H9 (cell line): Measurements from ENCODE around the gene CCDC102A. TPM values are rescaled to one million over a fixed set of nuclear protein-coding genes. Genes with fewer than 3 reads are reported as not detected.
A peak's percentile ranks its signal among the peaks of the same experiment; 100 is the strongest.

Source experiments
- DNase-seq: peaks from one replicate; pipeline ENCODE4 v3.0.0-alpha.2; 2017
- H2AFZ ChIP-seq: one replicate; pipeline ENCODE4 v1.6.1; 2013; ENCODE audit warnings: mild to moderate bottlenecking, low read length, control low read depth, moderate library complexity
- H2AK5ac ChIP-seq: 2 replicates; pipeline ENCODE4 v1.6.1; 2013; ENCODE audit warnings: low read length, control low read depth, mixed read lengths; ENCODE audit not compliant: insufficient read length
- H2BK120ac ChIP-seq: one replicate; pipeline ENCODE4 v1.6.1; 2013; ENCODE audit warnings: low read depth, mild to moderate bottlenecking, low read length, control low read depth, inconsistent platforms; ENCODE audit not compliant: poor library complexity, severe bottlenecking
- H2BK12ac ChIP-seq: 2 replicates; pipeline ENCODE4 v1.6.1; 2013; ENCODE audit warnings: low read length, control low read depth, mixed read lengths, low read depth; ENCODE audit not compliant: insufficient read length
- H2BK15ac ChIP-seq: 2 replicates; pipeline ENCODE4 v1.6.1; 2013; ENCODE audit warnings: low read depth, low read length, control low read depth
- H2BK20ac ChIP-seq: one replicate; pipeline ENCODE4 v1.6.1; 2013; ENCODE audit warnings: low read depth, mild to moderate bottlenecking, low read length, control low read depth, inconsistent platforms; ENCODE audit not compliant: poor library complexity, severe bottlenecking
- H2BK5ac ChIP-seq: 2 replicates; pipeline ENCODE4 v1.6.1; 2013; ENCODE audit warnings: low read length, control low read depth, mixed read lengths; ENCODE audit not compliant: insufficient read length
- H3K14ac ChIP-seq: 2 replicates; pipeline ENCODE4 v1.6.1; 2013; ENCODE audit warnings: low read length, control low read depth; ENCODE audit not compliant: insufficient read depth
- H3K18ac ChIP-seq: 2 replicates; pipeline ENCODE4 v1.6.1; 2013; ENCODE audit warnings: low read depth, mild to moderate bottlenecking, mixed read lengths, low read length, control low read depth; ENCODE audit not compliant: insufficient read length
- H3K23ac ChIP-seq: 2 replicates; pipeline ENCODE4 v1.6.1; 2013; ENCODE audit warnings: low read length, control low read depth, mixed read lengths, low read depth; ENCODE audit not compliant: insufficient read length
- H3K23me2 ChIP-seq: 2 replicates; pipeline ENCODE4 v1.6.1; 2013; ENCODE audit warnings: low read depth, mild to moderate bottlenecking, mixed read lengths, low read length, control low read depth; ENCODE audit not compliant: insufficient read length, poor library complexity, severe bottlenecking
- H3K27ac ChIP-seq: 2 replicates; pipeline ENCODE4 v1.5.1; 2013; ENCODE audit warnings: low read length, control low read depth, mixed read lengths, low read depth; ENCODE audit not compliant: insufficient read length
- H3K27me3 ChIP-seq: 2 replicates; pipeline ENCODE4 v1.6.1; 2013; ENCODE audit warnings: low read length, control low read depth, inconsistent platforms; ENCODE audit not compliant: insufficient read depth
- H3K4ac ChIP-seq: 2 replicates; pipeline ENCODE4 v1.6.1; 2013; ENCODE audit warnings: low read depth, mild to moderate bottlenecking, control low read depth, inconsistent platforms, low read length, moderate library complexity
- H3K4me1 ChIP-seq: 2 replicates; pipeline ENCODE4 v1.6.1; 2013; ENCODE audit warnings: low read length, control low read depth, inconsistent platforms; ENCODE audit not compliant: insufficient read depth
- H3K4me2 ChIP-seq: 2 replicates; pipeline ENCODE4 v1.6.1; 2013; ENCODE audit warnings: low read length, control low read depth, mixed read lengths; ENCODE audit not compliant: insufficient read length, insufficient read depth
- H3K56ac ChIP-seq: 2 replicates; pipeline ENCODE4 v1.6.1; 2013; ENCODE audit warnings: low read depth, mild to moderate bottlenecking, mixed read lengths, low read length, control low read depth; ENCODE audit not compliant: insufficient read length
- H3K79me1 ChIP-seq: 2 replicates; pipeline ENCODE4 v1.6.1; 2013; ENCODE audit warnings: low read depth, mild to moderate bottlenecking, moderate library complexity, low read length, control low read depth, inconsistent platforms; ENCODE audit not compliant: insufficient read depth, poor library complexity, severe bottlenecking
- H3K79me2 ChIP-seq: 2 replicates; pipeline ENCODE4 v1.6.1; 2013; ENCODE audit warnings: low read length, control low read depth, inconsistent platforms; ENCODE audit not compliant: insufficient read depth
- H3K9ac ChIP-seq: 2 replicates; pipeline ENCODE4 v1.6.1; 2013; ENCODE audit warnings: low read length, control low read depth, mixed read lengths; ENCODE audit not compliant: insufficient read length; ENCODE audit errors: extremely low read depth
- H3K9me3 ChIP-seq: one replicate; pipeline ENCODE4 v1.6.1; 2013; ENCODE audit warnings: low read depth, low read length, inconsistent platforms; ENCODE audit not compliant: control insufficient read depth
- H3T11ph ChIP-seq: one replicate; pipeline ENCODE4 v1.6.1; 2013; ENCODE audit warnings: mild to moderate bottlenecking, low read length, control low read depth, inconsistent platforms
- H4K20me1 ChIP-seq: one replicate; pipeline ENCODE4 v1.6.1; 2013; ENCODE audit not compliant: control insufficient read depth, insufficient read length, insufficient read depth
- H4K5ac ChIP-seq: 2 replicates; pipeline ENCODE4 v1.6.1; 2013; ENCODE audit warnings: low read depth, mild to moderate bottlenecking, mixed read lengths, low read length, control low read depth; ENCODE audit not compliant: insufficient read length
- H4K8ac ChIP-seq: replicated peaks from 2 replicates; pipeline ENCODE4 v1.6.1; 2013; ENCODE audit warnings: low read length, control low read depth, mixed read lengths, low read depth; ENCODE audit not compliant: insufficient read length
- H4K91ac ChIP-seq: 2 replicates; pipeline ENCODE4 v1.6.1; 2013; ENCODE audit warnings: low read depth, mild to moderate bottlenecking, moderate library complexity, mixed read lengths, low read length, control low read depth; ENCODE audit not compliant: insufficient read length
- H3K27ac Mint-ChIP-seq, 3 experiments: 2 replicates in 2 of 3; 3 replicates in 1 of 3; pipeline ENCODE4 v1.8.0; 2020 to 2021; ENCODE audit warnings: mixed read lengths in 3 of 3, mild to moderate bottlenecking in 1 of 3, moderate library complexity in 1 of 3
- H3K27me3 Mint-ChIP-seq: 2 replicates; pipeline ENCODE4 v1.8.0; 2021; ENCODE audit warnings: low read depth, mild to moderate bottlenecking, moderate library complexity, mixed read lengths
- H3K36me3 Mint-ChIP-seq, 3 experiments: 2 replicates in 2 of 3; 3 replicates in 1 of 3; pipeline ENCODE4 v1.8.0; 2020 to 2021; ENCODE audit warnings: low read depth in 3 of 3, mixed read lengths in 3 of 3; ENCODE audit not compliant: insufficient read depth in 1 of 3
- H3K4me1 Mint-ChIP-seq, 2 experiments: 2 replicates each; pipeline ENCODE4 v1.8.0; 2020; ENCODE audit warnings: mixed read lengths in 2 of 2
- H3K4me3 Mint-ChIP-seq, 2 experiments: 2 replicates in 1 of 2; 3 replicates in 1 of 2; pipeline ENCODE4 v1.8.0; 2020 to 2021; ENCODE audit warnings: mild to moderate bottlenecking in 2 of 2, mixed read lengths in 2 of 2, moderate library complexity in 1 of 2
- H3K9me3 Mint-ChIP-seq, 2 experiments: 2 replicates in 1 of 2; 3 replicates in 1 of 2; pipeline ENCODE4 v1.8.0; 2020; ENCODE audit warnings: mild to moderate bottlenecking in 2 of 2, mixed read lengths in 2 of 2, moderate library complexity in 1 of 2
- CTCF ChIP-seq: fragments of 200-600 bp; sonication (generic); conservative IDR thresholded peaks from 3 replicates; pipeline ENCODE4 v1.8.0; 2021; ENCODE audit warnings: antibody characterized with exemption, mild to moderate bottlenecking
- WGBS: extraction: QIAGEN DNeasy Blood & Tissue Kit; methylation state at CpG from one replicate; pipeline ENCODE4 v1.1.7; 2013; ENCODE audit warnings: missing lambda C conversion rate, low lambda C conversion rate, mixed read lengths; ENCODE audit not compliant: insufficient read length; ENCODE audit errors: extremely low coverage; 5-methylcytosine and 5-hydroxymethylcytosine counted together
- total RNA-seq: library from RNA; stranded (reverse); gene quantifications from 2 replicates; pipeline ENCODE4 v1.2.1, GENCODE V29; 2021

Gene CCDC102A
- total RNA-seq, 1 experiment from 2014 or later, result 8.2 TPM

- Histone ChIP-seq H3K4me1 (peaks cover 5% of the 10 kb centered on the region; the same call in 1 of the 2 replicates), H3K27me3 (no peaks in the 10 kb centered on the region; the same call in 1 of the 2 replicates), H2AK5ac (no peak overlapping the region), H3K4ac (no peak overlapping the region), H2BK12ac (no peak overlapping the region), H4K8ac (no peak overlapping the region), H3K18ac (peak overlapping the region; percentile 14), H2BK120ac (no peak overlapping the region), H3K9me3 (no peaks in the 10 kb centered on the region), H2BK15ac (no peak overlapping the region), H3K56ac (no peak overlapping the region), H3K79me1 (no peaks in the 10 kb centered on the region), H3K27ac (no peak overlapping the region), H2AFZ (no peak overlapping the region), H3K79me2 (no peaks in the 10 kb centered on the region), H2BK20ac (no peak overlapping the region), H3K23me2 (peaks cover 9% of the 10 kb centered on the region), H2BK5ac (no peak overlapping the region), H3K23ac (no peak overlapping the region), H4K20me1 (peaks cover 3% of the 10 kb centered on the region), H4K5ac (no peak overlapping the region), H3K14ac (0 out of 2 replicates have a peak overlapping the region, but pooled peaks have one; percentile 10), H3K9ac (no peak overlapping the region), H3K4me2 (peak overlapping the region; percentile 63), H4K91ac (no peak overlapping the region), H3T11ph (no peak overlapping the region)
- H3K4me3 Mint-ChIP-seq, result peak overlapping the region; percentile 55 to 81
- DNase-seq, result no peak
- peaks cover 28% of the 10 kb centered on the region for H3K27me3 Mint-ChIP-seq
- WGBS, result no CpG with 5 or more reads among the region's 19 CpGs
- no peak for TF ChIP-seq CTCF
- peak overlapping the region; percentile 51 to 77 (median 53); a peak in 4 of 7 replicates for H3K27ac Mint-ChIP-seq
- no peaks in the 10 kb centered on the region for H3K9me3 Mint-ChIP-seq
- peaks cover 39 to 47% of the 10 kb centered on the region in 2 experiments for H3K4me1 Mint-ChIP-seq
- H3K36me3 Mint-ChIP-seq, result peaks cover 15 to 26% (median 21%) of the 10 kb centered on the region in 3 experiments; a peak in 6 of 7 replicates
These were observed 8.6 kb downstream of the CCDC102A start for GRCh38 chr16:57527610-57528360.
